GM12874 (cell line): Measurements from ENCODE around the gene TAF4.

Source experiments
- CTCF ChIP-seq: IDR thresholded peaks from 2 replicates; pipeline ENCODE4 v1.5.1; 2011; ENCODE audit warnings: low read depth, mild to moderate bottlenecking, control low read depth, low read length, moderate library complexity; ENCODE audit not compliant: insufficient read depth

Gene TAF4

DNA sequence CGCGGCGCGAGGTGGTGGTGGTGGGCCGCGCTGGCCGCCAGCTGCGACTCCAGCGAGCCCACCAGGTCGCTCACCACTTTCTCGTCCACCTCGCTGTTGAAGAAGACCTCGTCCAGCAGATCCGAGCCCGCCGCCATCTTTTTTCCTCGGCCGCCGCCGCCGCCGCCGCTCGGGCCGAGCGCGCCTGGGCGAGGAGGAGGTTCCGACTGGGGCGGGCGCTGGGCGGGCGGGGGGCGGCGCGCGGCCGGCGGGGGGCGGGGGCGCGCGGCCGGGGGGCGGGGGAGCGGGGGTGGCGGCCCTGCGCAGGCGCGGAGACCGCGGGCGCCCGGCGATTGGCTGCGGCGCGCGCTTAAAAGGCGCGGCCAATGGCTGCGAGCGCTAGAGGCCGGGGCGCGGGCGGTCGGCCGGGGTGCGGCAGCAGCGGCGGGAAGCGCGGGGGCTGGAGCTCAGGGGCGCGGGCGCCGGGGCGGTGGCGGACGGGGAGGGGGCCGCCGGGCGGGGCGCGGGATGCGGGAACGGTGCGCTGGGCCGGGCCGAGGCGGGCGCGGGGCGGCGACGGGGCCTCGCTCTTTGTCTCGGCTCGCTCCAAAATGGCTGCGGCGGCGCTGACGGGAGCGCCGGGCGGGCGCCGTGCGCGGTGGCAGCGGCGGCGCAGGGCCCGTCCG lies at the start of gene TAF4:
TAF4 (minus strand) TSS at position 208 of the 665 bp plus-strand sequence; CDS start at position 137, 71 bp downstream.
- TF ChIP-seq CTCF = no peak

GRCh38 chr20:62114894-62115293 lies 49.2 kb upstream of the TAF4 start:
- TF ChIP-seq CTCF = no peak

GRCh38 chr20:62112368-62112767 lies 46.7 kb upstream of the TAF4 start:
- TF ChIP-seq CTCF = no peak

DNA sequence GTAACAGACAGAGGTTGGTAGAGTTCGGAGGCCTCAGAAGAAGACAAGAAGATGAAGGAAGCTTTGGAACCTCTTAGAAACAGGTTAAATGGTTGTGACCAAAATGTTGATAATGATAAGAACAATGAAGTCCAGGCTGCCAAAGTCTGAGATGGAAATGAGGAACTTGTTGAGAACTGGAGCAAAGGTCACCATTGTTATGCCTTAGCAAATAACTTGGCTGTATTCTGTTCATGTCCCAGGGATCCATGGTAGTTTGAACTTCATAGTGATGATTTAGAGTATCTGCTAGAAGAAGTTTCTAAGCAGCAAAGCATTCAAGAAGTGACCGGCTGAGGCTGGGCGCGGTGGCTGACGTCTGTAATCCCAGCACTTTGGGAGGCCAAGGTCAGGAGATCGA lies 45.5 kb upstream of the TAF4 start:
- TF ChIP-seq CTCF = no peak

- TF ChIP-seq CTCF = no peak
Measured at GRCh38 chr20:62105592-62105991, 39.9 kb upstream of the TAF4 start.

GRCh38 chr20:62104791-62105345 lies 39.2 kb upstream of the TAF4 start:
- no peak for TF ChIP-seq CTCF

DNA sequence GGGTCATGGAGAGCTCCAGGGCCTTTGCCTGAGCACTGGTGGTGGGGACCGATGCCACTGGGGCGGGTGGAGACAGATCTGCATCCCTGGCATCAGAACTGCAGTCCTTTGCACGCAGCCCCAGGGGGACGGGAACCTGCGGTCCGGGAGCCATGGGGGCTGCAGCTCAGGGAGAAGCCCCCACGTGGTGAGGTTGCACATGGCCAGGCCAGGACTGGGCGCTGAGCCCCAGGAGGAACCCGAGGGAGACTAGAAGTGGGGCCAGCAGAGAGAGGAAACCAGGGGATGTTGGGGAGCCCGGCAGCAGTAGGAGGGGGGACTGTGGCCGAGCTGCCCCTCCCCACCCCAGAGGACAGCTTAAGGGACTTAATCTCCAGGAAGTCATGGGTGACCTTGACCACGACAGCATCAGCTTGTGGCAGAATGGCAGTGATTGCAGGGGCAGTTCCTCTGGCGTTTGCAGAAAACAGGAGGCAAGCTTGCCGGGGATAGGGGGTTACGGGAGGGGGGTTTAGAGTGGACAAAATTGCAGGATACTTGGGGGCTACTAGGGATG lies 38.6 kb upstream of the TAF4 start:
- no peak for TF ChIP-seq CTCF
